Stimulated activated naive CD8-positive, alpha-beta T cell treated with anti-CD3 and anti-CD28 coated beads, Interleukin-15, Interleukin-2, amounts not matched to agents 100 ng/mL and 50 ng/mL, for 24 hours (primary cell): ENCODE measurements around the gene MC1R.
"Not testable (repeated sequence)": the region's sequence is repeated elsewhere in the genome, so short reads cannot be mapped to it uniquely, and the experiment has no call there.

Source experiments
- H3K27ac Mint-ChIP-seq: one replicate; pipeline ENCODE4 v1.8.0; 2021; ENCODE audit warnings: mild to moderate bottlenecking, mixed read lengths
- H3K27me3 Mint-ChIP-seq: one replicate; pipeline ENCODE4 v1.8.0; 2021; ENCODE audit warnings: mixed read lengths
- H3K36me3 Mint-ChIP-seq: one replicate; pipeline ENCODE4 v1.8.0; 2021; ENCODE audit warnings: low read depth, mixed read lengths
- H3K4me1 Mint-ChIP-seq: one replicate; pipeline ENCODE4 v1.8.0; 2021; ENCODE audit warnings: low read depth, mixed read lengths
- H3K4me3 Mint-ChIP-seq: one replicate; pipeline ENCODE4 v1.8.0; 2021; ENCODE audit warnings: mild to moderate bottlenecking, mixed read lengths
- H3K9me3 Mint-ChIP-seq: one replicate; pipeline ENCODE4 v1.8.0; 2021; ENCODE audit warnings: mixed read lengths

The MC1R gene

DNA sequence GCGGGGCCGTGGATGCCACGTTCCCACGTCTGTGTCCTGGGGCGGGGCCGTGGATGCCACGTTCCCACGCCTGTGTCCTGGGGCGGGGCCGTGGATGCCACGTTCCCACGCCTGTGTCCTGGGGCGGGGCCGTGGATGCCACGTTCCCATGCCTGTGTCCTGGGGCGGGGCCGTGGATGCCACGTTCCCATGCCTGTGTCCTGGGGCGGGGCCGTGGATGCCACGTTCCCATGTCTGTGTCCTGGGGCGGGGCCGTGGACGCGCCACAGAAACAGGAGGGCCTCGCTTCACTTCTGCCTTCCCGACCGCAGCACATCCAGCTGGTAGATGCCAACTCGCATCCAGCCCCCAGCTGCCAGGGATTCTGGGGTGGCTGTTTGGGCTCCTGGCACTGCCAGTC lies 15.4 kb downstream of the MC1R start:
- H3K36me3 Mint-ChIP-seq, H3K4me1 Mint-ChIP-seq, H3K4me3 Mint-ChIP-seq, H3K27ac Mint-ChIP-seq, H3K9me3 Mint-ChIP-seq: not testable (repeated sequence)
- H3K27me3 Mint-ChIP-seq: peaks cover 14% of the 10 kb centered on the region

DNA sequence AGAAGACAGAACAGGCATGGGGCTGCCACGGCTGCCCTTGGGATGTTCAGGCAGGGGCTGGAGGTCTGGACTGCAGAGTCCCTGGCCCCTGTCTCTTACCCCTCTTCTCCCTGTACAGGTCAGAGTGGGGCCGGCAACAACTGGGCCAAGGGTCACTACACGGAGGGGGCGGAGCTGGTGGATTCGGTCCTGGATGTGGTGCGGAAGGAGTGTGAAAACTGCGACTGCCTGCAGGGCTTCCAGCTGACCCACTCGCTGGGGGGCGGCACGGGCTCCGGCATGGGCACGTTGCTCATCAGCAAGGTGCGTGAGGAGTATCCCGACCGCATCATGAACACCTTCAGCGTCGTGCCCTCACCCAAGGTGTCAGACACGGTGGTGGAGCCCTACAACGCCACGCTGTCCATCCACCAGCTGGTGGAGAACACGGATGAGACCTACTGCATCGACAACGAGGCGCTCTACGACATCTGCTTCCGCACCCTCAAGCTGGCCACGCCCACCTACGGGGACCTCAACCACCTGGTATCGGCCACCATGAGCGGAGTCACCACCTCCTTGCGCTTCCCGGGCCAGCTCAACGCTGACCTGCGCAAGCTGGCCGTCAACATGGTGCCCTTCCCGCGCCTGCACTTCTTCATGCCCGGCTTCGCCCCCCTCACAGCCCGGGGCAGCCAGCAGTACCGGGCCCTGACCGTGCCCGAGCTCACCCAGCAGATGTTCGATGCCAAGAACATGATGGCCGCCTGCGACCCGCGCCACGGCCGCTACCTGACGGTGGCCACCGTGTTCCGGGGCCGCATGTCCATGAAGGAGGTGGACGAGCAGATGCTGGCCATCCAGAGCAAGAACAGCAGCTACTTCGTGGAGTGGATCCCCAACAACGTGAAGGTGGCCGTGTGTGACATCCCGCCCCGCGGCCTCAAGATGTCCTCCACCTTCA lies 16.2 kb downstream of the MC1R start:
- Mint-ChIP-seq H3K9me3 (no peaks in the 10 kb centered on the region), H3K27ac (no peak overlapping the region), H3K4me3 (no peak overlapping the region), H3K36me3 (no peaks in the 10 kb centered on the region), H3K27me3 (peaks cover 6% of the 10 kb centered on the region), H3K4me1 (no peaks in the 10 kb centered on the region)

DNA sequence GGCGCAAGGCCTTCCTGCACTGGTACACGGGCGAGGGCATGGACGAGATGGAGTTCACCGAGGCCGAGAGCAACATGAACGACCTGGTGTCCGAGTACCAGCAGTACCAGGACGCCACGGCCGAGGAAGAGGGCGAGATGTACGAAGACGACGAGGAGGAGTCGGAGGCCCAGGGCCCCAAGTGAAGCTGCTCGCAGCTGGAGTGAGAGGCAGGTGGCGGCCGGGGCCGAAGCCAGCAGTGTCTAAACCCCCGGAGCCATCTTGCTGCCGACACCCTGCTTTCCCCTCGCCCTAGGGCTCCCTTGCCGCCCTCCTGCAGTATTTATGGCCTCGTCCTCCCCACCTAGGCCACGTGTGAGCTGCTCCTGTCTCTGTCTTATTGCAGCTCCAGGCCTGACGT lies 17.0 kb downstream of the MC1R start:
- not testable (repeated sequence) for H3K27ac Mint-ChIP-seq, H3K9me3 Mint-ChIP-seq, H3K36me3 Mint-ChIP-seq, H3K4me3 Mint-ChIP-seq, H3K4me1 Mint-ChIP-seq, H3K27me3 Mint-ChIP-seq

DNA sequence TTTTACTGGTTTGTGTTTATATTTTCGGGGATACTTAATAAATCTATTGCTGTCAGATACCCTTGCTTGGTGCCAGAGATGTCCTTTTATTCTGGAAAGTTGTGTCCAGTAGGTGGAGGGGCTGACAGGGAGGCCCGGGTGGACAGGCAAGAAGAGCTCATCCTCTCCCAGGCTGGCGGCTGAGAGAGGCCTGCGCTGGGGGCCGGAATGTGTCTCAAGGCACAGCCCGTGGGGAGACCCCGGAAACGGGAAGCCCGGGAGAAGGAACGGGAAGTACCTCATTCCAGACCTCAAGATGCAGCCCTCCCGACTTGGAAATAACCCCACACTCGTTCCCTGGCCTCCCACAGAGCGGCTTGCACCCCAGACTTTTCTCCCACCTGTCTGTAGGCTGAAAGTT lies 17.4 kb downstream of the MC1R start:
- Mint-ChIP-seq H3K36me3 (no peaks in the 10 kb centered on the region), H3K4me3 (no peak overlapping the region), H3K9me3 (no peaks in the 10 kb centered on the region), H3K4me1 (no peaks in the 10 kb centered on the region), H3K27me3 (peaks cover 3% of the 10 kb centered on the region), H3K27ac (no peak overlapping the region)

DNA sequence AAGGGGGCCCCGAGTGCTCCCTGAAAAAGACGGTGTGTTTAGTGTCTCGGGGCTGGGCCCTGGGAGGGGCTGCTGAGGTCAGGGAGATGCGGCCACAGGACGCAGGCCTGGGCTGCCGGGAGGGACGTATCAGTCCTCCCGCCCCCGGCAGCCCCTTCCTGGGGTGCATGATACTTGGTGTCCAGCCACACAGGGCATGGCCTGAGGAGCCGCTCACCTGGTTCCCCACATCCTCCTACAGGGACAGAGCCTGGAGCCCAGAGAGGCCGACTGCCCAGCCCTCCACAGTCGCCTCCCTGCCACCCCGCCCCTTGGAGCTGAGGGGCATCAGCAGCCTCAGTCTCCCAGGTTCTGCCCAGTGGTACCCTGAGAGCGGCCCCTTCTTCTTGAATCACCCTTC lies 17.8 kb downstream of the MC1R start:
- Mint-ChIP-seq H3K27me3 (peaks cover 5% of the 10 kb centered on the region), H3K4me1 (no peaks in the 10 kb centered on the region), H3K36me3 (no peaks in the 10 kb centered on the region), H3K4me3 (no peak overlapping the region), H3K9me3 (no peaks in the 10 kb centered on the region), H3K27ac (no peak overlapping the region)

DNA sequence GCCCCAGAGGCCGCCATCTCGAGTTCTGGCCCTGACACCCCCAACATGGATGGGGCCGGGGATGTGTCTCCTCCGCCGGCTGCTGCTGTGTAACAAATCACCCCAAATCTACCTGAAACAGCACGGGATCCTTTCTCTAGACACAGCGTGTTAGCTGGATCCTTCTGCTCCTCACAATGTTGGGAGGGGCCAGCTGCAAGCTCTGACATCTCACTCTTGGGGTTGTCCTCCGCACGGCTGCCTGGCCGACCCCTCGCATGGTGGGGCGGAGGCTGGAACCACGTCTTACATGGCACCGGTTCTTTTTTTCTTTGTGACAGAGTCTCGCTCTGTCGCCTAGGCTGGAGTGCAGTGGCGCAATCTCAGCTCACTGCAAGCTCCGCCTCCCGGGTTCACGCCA lies 18.3 kb downstream of the MC1R start:
- no peak overlapping the region for H3K27ac Mint-ChIP-seq
- H3K36me3 Mint-ChIP-seq: no peaks in the 10 kb centered on the region
- H3K4me3 Mint-ChIP-seq: no peak overlapping the region
- H3K9me3 Mint-ChIP-seq: no peaks in the 10 kb centered on the region
- no peaks in the 10 kb centered on the region for H3K4me1 Mint-ChIP-seq
- peaks cover 8% of the 10 kb centered on the region for H3K27me3 Mint-ChIP-seq

DNA sequence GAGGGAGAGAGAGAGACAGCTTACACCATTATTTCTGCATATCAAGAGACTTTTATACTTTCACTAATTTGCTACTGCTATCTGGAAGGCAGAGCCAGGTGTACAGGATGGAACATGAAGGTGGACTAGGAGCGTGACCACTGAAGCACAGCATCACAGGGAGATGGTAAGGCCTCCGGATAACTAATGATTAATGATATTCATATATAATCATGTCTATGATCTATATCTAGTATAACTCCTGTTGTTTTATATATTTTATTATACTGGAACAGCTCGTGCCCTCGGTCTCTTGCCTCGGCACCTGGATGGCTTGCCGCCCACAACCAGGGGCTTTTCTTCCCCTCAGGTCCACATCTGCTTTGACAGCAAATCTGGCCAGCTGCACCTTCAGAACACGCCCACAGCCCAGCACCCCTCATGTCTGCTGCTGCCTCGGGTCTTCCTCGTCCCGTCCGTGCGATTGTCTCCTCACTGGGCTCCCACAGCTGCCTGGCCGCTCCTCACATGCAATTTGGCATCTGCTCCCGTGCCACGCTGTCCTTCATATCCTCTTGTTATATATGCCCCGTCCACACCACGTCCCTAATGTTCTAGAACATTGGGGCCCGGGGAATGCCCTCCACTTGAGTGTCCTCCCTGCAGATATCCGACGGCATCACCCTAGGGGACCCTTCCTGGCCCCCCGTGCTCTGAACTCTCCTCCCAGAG lies 19.7 kb downstream of the MC1R start:
- H3K4me3 Mint-ChIP-seq: no peak overlapping the region
- H3K9me3 Mint-ChIP-seq: no peaks in the 10 kb centered on the region
- no peaks in the 10 kb centered on the region for H3K4me1 Mint-ChIP-seq
- H3K36me3 Mint-ChIP-seq: no peaks in the 10 kb centered on the region
- H3K27me3 Mint-ChIP-seq: peaks cover 8% of the 10 kb centered on the region
- H3K27ac Mint-ChIP-seq: no peak overlapping the region

DNA sequence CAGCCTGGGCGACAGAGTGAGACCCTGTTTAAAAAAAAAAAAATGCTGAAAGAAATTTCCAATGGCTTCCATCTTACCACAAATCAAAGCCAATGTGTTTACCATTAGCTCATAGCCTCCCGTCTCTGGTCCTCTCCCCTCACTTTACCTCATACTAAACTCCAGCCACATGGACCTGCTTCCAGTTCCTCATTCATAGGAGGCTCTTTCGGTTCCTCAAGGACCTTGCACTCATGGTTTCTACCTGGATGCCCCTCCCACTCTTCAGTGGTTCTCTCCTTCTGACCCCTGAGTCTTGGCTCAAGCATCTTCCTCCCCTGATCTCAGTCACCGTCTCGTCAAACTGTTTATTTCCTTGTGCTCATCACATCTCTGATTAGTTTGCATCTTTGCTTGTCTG lies 26.1 kb downstream of the MC1R start:
- H3K4me3 Mint-ChIP-seq: no peak overlapping the region

DNA sequence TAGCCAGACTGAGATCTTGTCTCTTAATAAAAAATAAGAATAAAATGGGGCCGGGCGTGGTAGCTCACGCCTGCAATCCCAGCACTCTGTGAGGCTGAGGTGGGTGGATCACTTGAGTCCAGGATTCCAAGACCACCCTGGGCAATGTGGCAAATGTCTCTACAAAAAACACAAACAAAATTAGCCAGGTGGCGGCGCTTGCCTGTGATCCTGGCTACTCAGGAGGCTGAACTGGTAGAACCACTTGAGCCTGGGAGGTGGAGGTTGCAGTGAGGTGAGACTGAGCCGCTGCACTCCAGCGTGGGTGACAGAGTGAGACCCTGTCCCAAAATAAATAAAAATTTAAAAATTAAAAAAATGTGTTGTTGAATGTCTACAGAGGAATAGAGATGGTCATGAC lies 27.0 kb downstream of the MC1R start:
- Mint-ChIP-seq H3K27me3 (peaks cover 23% of the 10 kb centered on the region), H3K4me1 (peaks cover 26% of the 10 kb centered on the region), H3K36me3 (no peaks in the 10 kb centered on the region), H3K27ac (no peak overlapping the region), H3K9me3 (no peaks in the 10 kb centered on the region), H3K4me3 (no peak overlapping the region)

More for the DNA sequence above, 26.1 kb downstream of the MC1R start:
- Mint-ChIP-seq H3K9me3 (no peaks in the 10 kb centered on the region), H3K27me3 (peaks cover 23% of the 10 kb centered on the region), H3K4me1 (peaks cover 19% of the 10 kb centered on the region), H3K36me3 (no peaks in the 10 kb centered on the region), H3K27ac (no peak overlapping the region)

DNA sequence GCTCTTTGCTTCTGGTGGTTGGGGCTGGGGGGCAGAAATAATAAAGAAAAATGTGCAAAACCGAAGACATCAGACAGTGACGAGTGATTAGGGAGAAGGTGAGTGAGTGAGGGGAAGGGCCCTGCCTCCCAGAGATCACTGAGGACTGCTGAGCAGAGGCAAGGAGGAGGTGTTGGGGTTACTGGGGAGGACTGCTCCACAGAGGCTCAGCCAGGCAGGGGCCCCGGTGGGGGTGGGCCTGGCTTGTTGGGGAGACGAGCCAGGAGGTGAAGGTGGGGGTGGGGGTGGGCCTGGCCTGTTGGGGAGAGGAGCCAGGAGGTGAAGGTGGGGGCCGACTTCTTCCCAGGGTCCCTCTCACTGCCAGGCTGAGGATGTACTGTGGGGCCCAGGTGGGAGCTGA lies 27.9 kb downstream of the MC1R start:
- Mint-ChIP-seq H3K27ac (no peak overlapping the region), H3K4me3 (no peak overlapping the region)

DNA sequence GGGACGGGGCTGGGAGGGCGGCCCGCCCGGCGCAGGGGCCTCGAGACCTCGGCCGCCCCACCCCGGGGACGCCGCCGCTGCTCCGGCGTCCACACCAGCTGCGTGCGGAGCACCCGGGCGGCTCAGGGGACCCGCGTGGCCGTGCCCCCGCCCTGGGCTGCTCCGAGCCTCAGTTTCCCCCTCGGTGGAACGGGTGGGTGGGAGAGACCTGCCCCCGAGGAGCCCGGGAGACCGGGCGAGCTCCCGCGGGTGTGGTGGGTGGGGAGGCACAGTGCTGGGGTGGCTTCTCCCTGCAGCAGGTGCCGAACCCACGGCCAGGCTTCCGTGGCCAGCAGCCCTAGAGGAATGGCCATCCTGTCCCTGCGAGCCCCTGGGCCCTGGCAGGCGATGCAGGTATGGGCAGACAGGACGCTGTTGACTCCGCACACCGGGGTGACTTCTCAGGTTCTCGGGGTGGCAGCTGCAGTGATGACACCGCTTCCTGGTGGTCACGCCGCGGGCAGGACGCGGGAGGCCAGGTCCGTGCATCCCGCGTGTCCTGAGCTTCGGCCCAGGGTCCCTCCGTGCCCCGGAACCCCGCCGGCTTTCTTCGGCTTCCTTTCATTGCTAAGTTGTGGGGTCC lies 30.6 kb downstream of the MC1R start:
- H3K9me3 Mint-ChIP-seq: no peaks in the 10 kb centered on the region
- H3K36me3 Mint-ChIP-seq: no peaks in the 10 kb centered on the region
- H3K4me1 Mint-ChIP-seq: peaks cover 37% of the 10 kb centered on the region
- peak overlapping the region; percentile 76 for H3K4me3 Mint-ChIP-seq
- H3K27me3 Mint-ChIP-seq: peaks cover 13% of the 10 kb centered on the region
- H3K27ac Mint-ChIP-seq: peak overlapping the region; percentile 31

More for the DNA sequence above, 27.9 kb downstream of the MC1R start:
- Mint-ChIP-seq H3K4me1 (peaks cover 26% of the 10 kb centered on the region), H3K36me3 (no peaks in the 10 kb centered on the region), H3K27me3 (peaks cover 21% of the 10 kb centered on the region), H3K9me3 (no peaks in the 10 kb centered on the region)

DNA sequence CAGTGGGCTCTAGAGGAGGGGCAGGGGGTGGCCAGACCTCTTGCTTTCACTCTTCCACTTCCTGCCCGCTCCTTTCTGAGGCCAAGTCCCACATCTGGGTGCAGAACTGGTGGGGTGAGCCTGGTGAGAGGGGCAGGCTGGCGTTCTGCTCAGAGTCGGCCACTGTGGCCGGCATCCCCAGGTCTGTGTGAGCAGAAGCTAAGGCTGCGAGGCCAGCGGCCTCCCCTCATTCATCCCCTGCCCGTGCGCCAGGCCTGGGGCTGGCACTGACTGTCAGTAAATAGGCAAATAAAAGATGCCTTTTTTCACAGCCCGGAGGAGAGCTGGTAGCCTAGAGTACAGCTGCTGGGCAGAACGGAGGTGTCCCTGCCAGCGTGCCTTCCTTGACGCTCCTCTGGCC lies 31.1 kb downstream of the MC1R start:
- H3K4me1 Mint-ChIP-seq: peaks cover 42% of the 10 kb centered on the region
- H3K27me3 Mint-ChIP-seq: peaks cover 12% of the 10 kb centered on the region
- H3K4me3 Mint-ChIP-seq: peak overlapping the region; percentile 76
- H3K9me3 Mint-ChIP-seq: no peaks in the 10 kb centered on the region
- H3K27ac Mint-ChIP-seq: peak overlapping the region; percentile 31
- no peaks in the 10 kb centered on the region for H3K36me3 Mint-ChIP-seq

DNA sequence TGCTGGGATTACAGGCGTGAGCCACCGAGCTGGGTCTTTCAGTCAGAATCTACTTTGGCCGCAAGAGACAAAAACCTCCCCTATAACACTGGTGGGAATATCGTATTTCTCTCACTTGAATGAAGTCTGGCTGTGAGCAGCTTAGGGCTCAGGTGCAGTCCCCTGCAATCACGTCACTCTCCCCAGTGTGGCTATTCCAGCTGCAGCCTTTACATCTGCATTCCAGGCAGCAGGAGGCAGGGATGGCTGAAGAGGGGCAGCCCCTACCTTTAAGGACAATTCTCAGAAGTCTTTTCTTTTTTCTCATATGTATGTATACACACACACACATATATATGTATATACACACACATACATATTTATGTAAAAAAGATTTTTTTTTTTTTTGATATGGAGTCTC lies 32.8 kb downstream of the MC1R start:
- Mint-ChIP-seq H3K9me3 (no peaks in the 10 kb centered on the region), H3K4me3 (no peak overlapping the region), H3K4me1 (peaks cover 43% of the 10 kb centered on the region), H3K36me3 (no peaks in the 10 kb centered on the region), H3K27ac (no peak overlapping the region), H3K27me3 (peaks cover 7% of the 10 kb centered on the region)

DNA sequence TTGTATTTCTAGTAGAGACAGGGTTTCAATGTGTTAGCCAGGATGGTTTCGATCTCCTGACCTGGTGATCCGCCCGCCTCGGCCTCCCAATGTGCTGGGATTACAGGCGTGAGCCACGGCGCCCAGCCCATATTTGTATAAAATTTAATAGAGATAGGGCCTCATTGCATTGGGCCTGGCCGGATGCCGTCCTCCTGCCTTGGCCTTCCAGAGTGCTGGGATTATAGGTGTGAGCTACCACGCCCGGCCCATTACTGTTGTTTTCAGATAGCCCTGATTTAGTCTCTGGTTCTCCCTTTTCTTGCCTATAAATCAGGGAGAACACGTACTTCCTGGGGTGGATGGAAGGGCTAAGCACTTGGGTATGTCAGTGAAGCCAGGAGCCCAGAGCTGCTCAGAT lies 33.4 kb downstream of the MC1R start:
- no peaks in the 10 kb centered on the region for H3K9me3 Mint-ChIP-seq
- no peak overlapping the region for H3K4me3 Mint-ChIP-seq
- H3K36me3 Mint-ChIP-seq: no peaks in the 10 kb centered on the region
- H3K27me3 Mint-ChIP-seq: peaks cover 6% of the 10 kb centered on the region
- H3K4me1 Mint-ChIP-seq: peaks cover 47% of the 10 kb centered on the region
- H3K27ac Mint-ChIP-seq: no peak overlapping the region

DNA sequence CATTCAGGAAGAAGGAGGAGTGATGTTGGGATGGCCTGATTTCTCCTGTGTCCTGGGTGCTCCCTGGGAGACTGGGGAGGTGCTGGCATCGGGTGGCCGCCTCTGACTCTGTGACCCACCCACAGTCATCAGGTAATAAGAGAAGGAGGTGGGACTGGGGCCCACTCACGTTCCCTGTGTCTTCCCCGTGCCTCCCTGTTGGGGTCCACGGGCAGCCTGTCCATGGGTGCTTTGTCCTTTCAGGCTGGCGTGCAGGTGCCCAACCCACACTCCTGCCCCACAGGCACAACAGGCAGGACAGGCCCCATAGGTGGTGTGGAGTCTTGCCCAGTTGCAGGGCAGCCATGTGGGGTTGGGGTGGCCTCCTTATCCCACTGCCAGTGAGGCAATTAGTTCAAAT lies 33.9 kb downstream of the MC1R start:
- Mint-ChIP-seq H3K4me3 (no peak overlapping the region), H3K4me1 (peaks cover 42% of the 10 kb centered on the region), H3K9me3 (no peaks in the 10 kb centered on the region), H3K27ac (no peak overlapping the region), H3K27me3 (peaks cover 1% of the 10 kb centered on the region), H3K36me3 (no peaks in the 10 kb centered on the region)
